ENCODE results near the gene ARID3A.

DNA sequence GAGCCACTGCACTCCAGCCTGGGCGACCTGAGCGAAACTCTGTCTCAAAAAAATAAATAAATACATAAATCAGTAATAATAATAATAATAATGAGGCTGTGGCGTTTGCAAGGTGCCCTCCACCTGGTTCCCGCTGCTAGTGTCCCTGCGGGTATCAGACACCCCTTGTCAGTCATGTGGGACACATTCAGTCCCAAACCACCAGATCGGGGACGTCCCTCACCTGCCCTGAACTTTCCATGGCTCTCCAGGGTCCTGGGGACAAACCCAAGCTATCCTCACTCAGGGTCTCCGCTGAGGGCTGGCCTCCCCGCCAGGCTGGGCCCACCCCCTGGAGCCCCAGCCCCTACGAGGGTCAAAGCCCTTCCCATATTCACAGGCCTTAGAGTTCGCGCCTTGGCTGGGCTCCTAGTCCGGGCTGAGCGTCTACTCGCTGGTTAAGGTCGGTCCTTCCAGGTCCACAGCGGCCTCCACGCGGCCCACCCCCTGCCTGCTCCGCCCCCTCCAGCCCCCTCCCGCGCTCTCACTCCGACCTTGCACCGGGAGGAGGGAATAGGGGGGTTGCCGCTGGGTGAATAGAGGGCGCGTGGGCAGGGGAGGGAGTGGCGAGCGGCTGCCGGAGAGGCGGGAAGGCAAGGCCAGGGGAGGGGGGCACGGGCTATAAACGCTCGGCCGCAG lies 9.1 kb upstream of the ARID3A start:
- TF ChIP-seq, protein P1, sequence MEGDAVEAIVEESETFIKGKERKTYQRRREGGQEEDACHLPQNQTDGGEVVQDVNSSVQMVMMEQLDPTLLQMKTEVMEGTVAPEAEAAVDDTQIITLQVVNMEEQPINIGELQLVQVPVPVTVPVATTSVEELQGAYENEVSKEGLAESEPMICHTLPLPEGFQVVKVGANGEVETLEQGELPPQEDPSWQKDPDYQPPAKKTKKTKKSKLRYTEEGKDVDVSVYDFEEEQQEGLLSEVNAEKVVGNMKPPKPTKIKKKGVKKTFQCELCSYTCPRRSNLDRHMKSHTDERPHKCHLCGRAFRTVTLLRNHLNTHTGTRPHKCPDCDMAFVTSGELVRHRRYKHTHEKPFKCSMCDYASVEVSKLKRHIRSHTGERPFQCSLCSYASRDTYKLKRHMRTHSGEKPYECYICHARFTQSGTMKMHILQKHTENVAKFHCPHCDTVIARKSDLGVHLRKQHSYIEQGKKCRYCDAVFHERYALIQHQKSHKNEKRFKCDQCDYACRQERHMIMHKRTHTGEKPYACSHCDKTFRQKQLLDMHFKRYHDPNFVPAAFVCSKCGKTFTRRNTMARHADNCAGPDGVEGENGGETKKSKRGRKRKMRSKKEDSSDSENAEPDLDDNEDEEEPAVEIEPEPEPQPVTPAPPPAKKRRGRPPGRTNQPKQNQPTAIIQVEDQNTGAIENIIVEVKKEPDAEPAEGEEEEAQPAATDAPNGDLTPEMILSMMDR (IDR thresholded peaks at IDR 0.05) = no peak
- TF ChIP-seq POLR2AphosphoS5 (IDR thresholded peaks at IDR 0.05) = no peak
- TF ChIP-seq POLR2A (IDR thresholded peaks at IDR 0.05) = no peak
